ENCODE results near the gene SLC24A5. TPM values are rescaled to one million over a fixed set of nuclear protein-coding genes. Genes with fewer than 3 reads are reported as not detected.

The SLC24A5 gene
- total RNA-seq, result not detected

DNA sequence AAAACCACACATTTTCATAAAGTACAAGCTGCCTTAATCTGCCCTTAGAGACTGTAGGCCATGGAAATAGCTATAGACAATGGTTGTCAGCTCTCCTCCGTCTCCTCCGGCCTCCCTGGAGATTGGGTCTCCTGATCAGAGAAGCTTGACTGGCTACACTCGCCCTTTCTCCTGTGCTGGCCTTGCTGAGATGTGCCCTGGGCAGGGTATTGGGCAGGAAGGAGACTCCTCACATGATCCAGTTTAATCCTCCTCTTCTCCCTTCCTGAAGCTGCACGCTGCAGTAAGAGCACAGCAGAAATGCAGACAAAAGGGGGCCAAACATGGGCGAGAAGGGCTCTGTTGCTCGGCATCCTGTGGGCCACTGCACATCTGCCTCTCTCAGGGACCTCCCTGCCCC, at the start of gene SLC24A5:
Gene SLC24A5, plus strand, starts transcription at position 246 of the 400 bp plus-strand sequence. Its CDS starts 55 bp downstream, at position 301.
- Mint-ChIP-seq H3K27ac (no peak within 1 kb of the TSS), H3K27me3 (peaks cover 6% of the 10 kb centered on the region), H3K4me1 (no peaks in the 10 kb centered on the region), H3K4me3 (no peak within 1 kb of the TSS), H3K36me3 (no peaks in the 10 kb centered on the region), H3K9me3 (ENCODE audit: low read depth) (no peaks in the 10 kb centered on the region)
- ATAC-seq (no peak), DNase-seq (no peak)
- CTCF ChIA-PET, result no interaction called here

DNA sequence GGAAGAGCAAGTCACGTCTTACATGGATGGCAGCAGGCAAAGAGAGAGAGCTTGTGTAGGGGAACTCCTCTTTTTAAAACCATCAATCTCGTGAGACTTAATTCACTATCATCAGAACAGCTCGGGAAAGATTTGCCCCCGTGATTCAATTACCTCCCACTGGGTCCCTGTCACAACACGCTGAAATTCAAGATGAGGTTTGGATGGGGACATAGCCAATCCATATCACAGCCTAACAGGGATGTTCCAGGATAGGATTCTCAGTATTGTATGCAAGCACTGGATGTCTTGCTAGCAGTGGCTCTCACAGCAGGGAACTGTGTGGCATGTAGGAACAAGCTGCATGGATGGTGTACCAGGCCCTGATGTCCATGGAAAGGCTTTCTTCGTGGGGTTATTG, 47.8 kb upstream of the SLC24A5 start:
- ATAC-seq (no peak), DNase-seq (no peak)
- CTCF ChIA-PET, result no interaction called here
- Mint-ChIP-seq H3K27ac (no peak overlapping the region), H3K4me3 (no peak overlapping the region), H3K4me1 (no peaks in the 10 kb centered on the region), H3K36me3 (no peaks in the 10 kb centered on the region), H3K9me3 (ENCODE audit: low read depth) (no peaks in the 10 kb centered on the region), H3K27me3 (peaks cover 3% of the 10 kb centered on the region)

DNA sequence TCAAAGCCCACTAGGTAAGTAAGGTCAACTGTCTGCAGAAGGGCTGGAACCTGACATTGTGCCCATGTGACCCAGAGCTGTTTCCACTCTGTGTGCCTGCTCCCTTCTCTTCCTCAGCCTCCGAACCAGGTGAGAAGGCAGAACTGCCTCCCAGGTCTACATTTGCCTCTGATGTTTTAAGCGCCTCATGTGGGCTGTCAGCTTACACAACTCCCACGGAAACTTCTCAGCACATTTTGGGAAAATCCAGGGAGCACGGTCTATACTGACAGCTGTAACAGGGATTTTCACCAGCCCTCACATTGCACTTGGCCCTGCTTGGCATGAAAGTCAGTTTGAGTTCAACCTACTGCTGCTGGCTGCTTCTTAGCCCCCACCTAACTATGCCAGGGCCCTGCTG, 46.9 kb upstream of the SLC24A5 start:
- Mint-ChIP-seq H3K36me3 (no peaks in the 10 kb centered on the region), H3K4me1 (no peaks in the 10 kb centered on the region), H3K9me3 (ENCODE audit: low read depth) (no peaks in the 10 kb centered on the region), H3K4me3 (no peak overlapping the region), H3K27ac (no peak overlapping the region), H3K27me3 (peaks cover 3% of the 10 kb centered on the region)
- no peak for ATAC-seq
- CTCF ChIA-PET, result no interaction called here
- no peak for DNase-seq

DNA sequence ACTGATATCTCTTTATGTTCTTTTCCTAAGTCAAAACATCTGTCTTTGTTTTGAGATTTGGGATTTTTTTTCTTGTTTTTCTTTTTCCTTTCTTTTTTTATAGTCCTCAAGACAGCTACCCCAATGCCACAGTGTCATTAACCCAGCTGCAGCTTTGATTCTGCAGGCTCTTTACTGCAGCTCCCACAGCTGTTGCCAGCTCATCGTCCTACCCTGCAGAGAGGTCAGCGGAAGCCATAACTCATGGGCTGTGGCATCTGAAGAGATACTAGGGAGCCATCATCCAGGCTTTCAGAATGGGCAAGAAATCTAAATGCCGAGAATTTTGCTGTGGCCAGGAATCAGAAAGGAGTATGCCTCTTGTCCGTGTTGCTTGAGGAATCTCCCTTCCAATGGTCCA, 44.3 kb upstream of the SLC24A5 start:
- Mint-ChIP-seq H3K4me3 (no peak overlapping the region), H3K4me1 (no peaks in the 10 kb centered on the region), H3K9me3 (ENCODE audit: low read depth) (no peaks in the 10 kb centered on the region), H3K36me3 (no peaks in the 10 kb centered on the region), H3K27ac (no peak overlapping the region), H3K27me3 (peaks cover 5% of the 10 kb centered on the region)
- no peak for DNase-seq
- no peak for ATAC-seq
- CTCF ChIA-PET, result no interaction called here

DNA sequence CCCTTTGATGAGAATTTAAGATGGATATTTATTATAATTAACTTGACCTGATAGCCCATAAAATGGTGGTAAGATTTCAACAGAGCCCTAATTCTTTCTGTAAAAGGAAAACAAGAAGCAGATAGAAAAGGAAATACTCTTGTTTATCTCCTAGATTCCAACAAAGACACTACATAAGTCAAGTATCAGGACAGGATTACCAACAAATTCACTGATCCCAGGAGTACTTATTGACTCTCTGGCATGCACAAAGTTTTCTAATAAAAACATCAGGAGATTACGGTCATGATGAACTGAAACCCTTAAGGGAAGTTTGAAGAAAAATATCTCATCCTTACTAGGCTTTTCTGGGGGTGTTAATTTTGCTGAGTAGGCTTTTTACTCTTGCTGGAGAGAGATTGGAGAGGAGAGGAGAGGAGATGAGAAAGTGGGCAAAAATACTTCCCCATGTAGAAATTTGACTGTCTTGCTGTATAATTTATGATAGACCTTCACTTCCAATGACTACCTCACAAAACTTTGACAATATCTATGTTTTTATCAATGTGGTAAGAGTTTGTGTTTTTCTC, 43.1 kb upstream of the SLC24A5 start:
- no peak overlapping the region for H3K4me3 Mint-ChIP-seq
- H3K27me3 Mint-ChIP-seq, result peaks cover 5% of the 10 kb centered on the region
- no peak overlapping the region for H3K27ac Mint-ChIP-seq
- no peaks in the 10 kb centered on the region for H3K9me3 Mint-ChIP-seq (ENCODE audit: low read depth)
- H3K4me1 Mint-ChIP-seq, result no peaks in the 10 kb centered on the region
- DNase-seq (no peak), ATAC-seq (no peak)
- H3K36me3 Mint-ChIP-seq, result no peaks in the 10 kb centered on the region
- CTCF ChIA-PET, result no interaction called here

DNA sequence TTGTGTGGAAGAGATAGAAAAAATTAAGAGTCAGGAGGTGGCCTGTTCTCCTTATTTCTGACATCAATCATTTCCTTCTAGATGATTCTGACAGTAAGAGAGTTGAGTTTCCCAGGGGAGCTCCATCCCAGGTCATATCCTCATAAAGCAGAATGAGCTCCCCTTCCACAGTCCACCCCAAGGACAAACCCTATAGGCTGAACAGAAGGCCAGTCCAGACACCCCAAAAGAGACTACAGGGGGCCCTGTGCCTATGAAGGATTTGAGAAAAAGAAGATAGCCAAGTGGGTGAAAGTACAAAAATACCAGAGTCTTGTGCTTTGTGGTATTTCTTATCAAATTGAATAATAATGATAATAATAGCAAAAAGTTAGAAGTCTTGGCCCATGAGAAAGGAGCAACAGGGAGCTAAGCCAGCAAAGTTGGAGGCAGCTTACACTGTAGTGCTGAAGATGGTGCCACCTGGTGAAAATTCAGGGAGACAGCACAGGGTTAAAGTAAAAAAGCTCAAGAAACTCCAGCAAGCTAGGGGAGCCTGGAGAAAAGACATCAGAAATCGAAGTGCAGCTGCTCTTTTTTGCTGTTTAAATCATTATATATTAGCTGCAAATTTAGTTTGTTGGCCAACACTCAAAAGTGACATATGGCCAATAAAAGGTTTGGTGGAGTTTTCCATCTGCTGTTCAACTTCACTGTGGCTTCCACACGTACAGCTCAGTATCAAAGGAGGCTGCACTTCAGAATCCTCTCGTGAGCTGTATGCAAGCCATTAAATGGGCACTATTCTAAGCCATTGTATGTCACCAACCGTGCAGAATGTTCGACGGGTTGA, 35.8 kb upstream of the SLC24A5 start:
- DNase-seq (no peak), ATAC-seq (no peak)
- no peak overlapping the region for H3K27ac Mint-ChIP-seq
- no peaks in the 10 kb centered on the region for H3K9me3 Mint-ChIP-seq (ENCODE audit: low read depth)
- H3K4me3 Mint-ChIP-seq, result no peak overlapping the region
- no peaks in the 10 kb centered on the region for H3K36me3 Mint-ChIP-seq
- H3K4me1 Mint-ChIP-seq, result no peaks in the 10 kb centered on the region
- H3K27me3 Mint-ChIP-seq, result peaks cover 5% of the 10 kb centered on the region
- CTCF ChIA-PET, result no interaction called here

DNA sequence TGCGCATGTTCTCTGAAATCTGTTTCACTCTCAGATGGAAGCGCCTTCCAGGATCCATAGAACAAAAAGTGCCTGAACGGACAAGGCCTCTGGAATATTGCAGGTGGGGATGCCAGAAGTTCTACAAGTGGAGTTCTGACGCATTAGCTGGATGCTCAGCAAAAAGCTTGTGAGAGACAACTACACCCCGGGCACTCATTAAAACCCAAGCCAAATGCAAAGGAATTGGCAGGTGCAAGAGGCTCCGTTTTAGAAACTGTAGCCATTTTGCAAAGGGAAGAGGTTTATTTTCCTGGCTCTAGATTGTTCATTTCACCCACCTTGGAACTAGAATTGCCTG, 35.2 kb upstream of the SLC24A5 start:
- H3K27ac Mint-ChIP-seq, result no peak overlapping the region

DNA sequence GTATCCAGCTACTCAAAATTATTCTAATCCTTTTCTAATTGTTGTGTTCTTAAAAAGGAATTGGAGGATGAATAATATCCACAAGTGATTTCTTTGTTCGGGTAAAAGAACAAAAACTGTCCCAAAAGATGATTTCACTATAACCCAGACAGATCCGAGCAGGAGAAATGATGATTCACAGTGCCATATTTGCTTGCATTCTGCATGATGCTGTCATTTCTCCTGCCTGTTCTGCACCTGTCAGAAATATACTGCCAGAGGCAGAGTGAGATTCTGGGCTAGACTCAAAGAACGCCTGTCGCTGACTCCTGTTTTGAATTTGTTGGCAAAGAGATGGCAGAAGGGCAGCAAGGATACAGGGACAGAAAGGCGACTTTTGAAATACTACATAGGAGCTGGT, 34.7 kb upstream of the SLC24A5 start:
- no peak for DNase-seq
- H3K9me3 Mint-ChIP-seq (ENCODE audit: low read depth), result no peaks in the 10 kb centered on the region
- no peaks in the 10 kb centered on the region for H3K36me3 Mint-ChIP-seq
- peaks cover 2% of the 10 kb centered on the region for H3K27me3 Mint-ChIP-seq
- no peak for ATAC-seq
- H3K4me1 Mint-ChIP-seq, result no peaks in the 10 kb centered on the region
- H3K4me3 Mint-ChIP-seq, result no peak overlapping the region
- no peak overlapping the region for H3K27ac Mint-ChIP-seq
- CTCF ChIA-PET, result no interaction called here

More for the DNA sequence above, 35.2 kb upstream of the SLC24A5 start:
- Mint-ChIP-seq H3K9me3 (ENCODE audit: low read depth) (no peaks in the 10 kb centered on the region), H3K36me3 (no peaks in the 10 kb centered on the region), H3K27me3 (peaks cover 3% of the 10 kb centered on the region), H3K4me1 (no peaks in the 10 kb centered on the region), H3K4me3 (no peak overlapping the region)
- CTCF ChIA-PET, result no interaction called here
- ATAC-seq (no peak), DNase-seq (no peak)

DNA sequence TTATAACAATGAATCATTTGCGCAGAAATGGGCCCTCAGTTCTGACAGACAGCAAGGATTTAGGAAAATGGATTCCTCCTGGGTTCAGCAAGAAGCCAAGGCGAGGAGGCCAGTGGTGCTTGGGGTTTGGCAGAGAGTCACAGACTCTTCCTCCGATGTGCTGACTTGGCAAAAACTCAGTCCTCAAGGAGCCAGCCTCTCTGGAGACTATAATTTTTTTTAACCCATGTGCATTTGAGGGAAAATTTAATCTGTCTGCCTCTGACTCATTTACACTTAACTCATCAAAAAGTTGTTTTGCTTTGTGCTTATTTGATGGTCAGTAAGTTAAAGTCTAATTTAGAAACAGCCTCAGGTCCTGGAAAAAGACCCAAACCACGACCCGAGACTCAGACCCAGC, 34.2 kb upstream of the SLC24A5 start:
- Mint-ChIP-seq H3K4me3 (no peak overlapping the region), H3K36me3 (no peaks in the 10 kb centered on the region), H3K27ac (no peak overlapping the region), H3K27me3 (peaks cover 2% of the 10 kb centered on the region), H3K4me1 (no peaks in the 10 kb centered on the region), H3K9me3 (ENCODE audit: low read depth) (no peaks in the 10 kb centered on the region)
- DNase-seq (no peak), ATAC-seq (no peak)
- CTCF ChIA-PET, result no interaction called here

DNA sequence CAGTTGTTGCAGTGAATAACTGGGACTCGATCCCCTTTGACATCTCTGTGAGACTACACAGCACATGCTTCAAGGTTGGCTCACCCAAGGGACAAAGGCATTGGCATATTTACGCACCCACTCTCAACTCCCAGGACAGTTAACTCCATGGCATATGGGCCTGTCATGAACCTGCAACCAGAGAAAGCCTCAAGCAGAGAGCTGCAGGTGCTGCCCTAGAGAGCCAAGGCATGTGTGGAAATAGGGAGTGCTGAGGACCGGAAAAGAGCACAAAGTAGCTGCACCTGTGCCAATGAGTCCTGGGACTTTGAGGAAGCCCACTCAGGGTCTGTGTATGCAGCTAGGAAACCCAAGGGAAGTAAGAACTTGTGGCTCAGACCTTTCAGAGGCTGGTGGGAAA, 32.9 kb upstream of the SLC24A5 start:
- no peaks in the 10 kb centered on the region for H3K36me3 Mint-ChIP-seq
- DNase-seq (no peak), ATAC-seq (no peak)
- H3K27ac Mint-ChIP-seq, result no peak overlapping the region
- no peaks in the 10 kb centered on the region for H3K9me3 Mint-ChIP-seq (ENCODE audit: low read depth)
- H3K4me3 Mint-ChIP-seq, result no peak overlapping the region
- CTCF ChIA-PET, result no interaction called here
- no peaks in the 10 kb centered on the region for H3K4me1 Mint-ChIP-seq
- peaks cover 2% of the 10 kb centered on the region for H3K27me3 Mint-ChIP-seq

DNA sequence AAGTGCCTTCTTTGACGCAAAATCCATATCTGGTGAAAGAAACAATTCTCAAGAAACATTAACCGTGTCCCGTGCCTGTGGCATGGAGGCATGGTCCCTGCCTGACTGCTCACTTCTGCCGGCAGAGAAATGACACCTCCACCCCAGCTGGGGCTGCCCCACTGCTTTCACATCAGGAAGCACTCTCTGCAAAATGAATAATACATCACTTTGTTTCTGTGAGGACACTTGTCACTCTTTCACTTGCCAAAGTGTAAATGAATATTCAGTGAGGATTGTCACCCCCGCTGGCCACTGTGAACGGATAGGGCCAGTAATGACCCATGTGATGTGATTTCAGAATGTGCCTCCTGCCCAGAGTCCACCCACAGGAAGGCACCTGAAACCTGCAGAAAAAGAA, 31.1 kb upstream of the SLC24A5 start:
- ATAC-seq, result no peak
- CTCF ChIA-PET, result no interaction called here
- no peak overlapping the region for H3K4me3 Mint-ChIP-seq
- no peak overlapping the region for H3K27ac Mint-ChIP-seq
- no peak for DNase-seq
- no peaks in the 10 kb centered on the region for H3K9me3 Mint-ChIP-seq (ENCODE audit: low read depth)
- no peaks in the 10 kb centered on the region for H3K4me1 Mint-ChIP-seq
- no peaks in the 10 kb centered on the region for H3K27me3 Mint-ChIP-seq
- H3K36me3 Mint-ChIP-seq, result no peaks in the 10 kb centered on the region

DNA sequence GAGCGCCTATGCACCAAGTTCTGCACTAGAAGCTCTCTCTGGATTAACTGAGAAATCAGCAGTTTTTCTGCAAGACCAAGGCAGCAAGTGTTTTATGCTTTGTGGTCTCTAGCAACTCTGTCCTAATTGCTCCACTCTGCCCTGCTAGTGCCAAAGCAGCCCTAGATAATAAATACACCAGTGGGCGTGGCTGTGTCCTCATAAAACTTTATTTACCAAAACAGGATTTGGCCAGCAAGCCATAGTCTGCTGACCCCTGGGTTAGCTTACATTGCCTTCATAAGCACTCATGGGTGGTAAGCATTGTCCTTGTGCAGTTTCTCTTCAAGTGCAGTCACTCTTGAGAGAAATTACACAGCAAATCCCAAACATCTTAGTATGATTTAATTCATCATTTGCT, 30.7 kb upstream of the SLC24A5 start:
- no peaks in the 10 kb centered on the region for H3K9me3 Mint-ChIP-seq (ENCODE audit: low read depth)

DNA sequence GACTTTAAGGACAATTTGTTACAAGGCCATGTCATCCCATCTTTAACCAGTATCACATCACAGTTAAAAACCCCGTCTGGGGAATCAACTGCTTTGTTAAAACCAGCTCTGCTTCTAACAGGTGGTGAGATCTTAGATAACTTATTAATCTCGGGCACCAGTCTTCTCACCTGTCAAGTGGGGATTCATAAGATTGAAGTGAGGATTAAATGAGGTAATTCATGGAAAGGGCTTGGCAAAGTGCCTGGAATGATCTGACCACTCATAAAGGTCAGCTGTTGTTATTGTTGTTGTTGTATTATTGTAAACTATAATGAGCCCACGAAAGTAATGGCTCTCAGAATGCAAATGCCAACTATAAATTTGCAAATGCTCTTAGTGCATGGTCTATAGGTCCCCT, 30.1 kb upstream of the SLC24A5 start:
- CTCF ChIA-PET, result no interaction called here
- no peak overlapping the region for H3K27ac Mint-ChIP-seq
- ATAC-seq, result no peak
- H3K9me3 Mint-ChIP-seq (ENCODE audit: low read depth), result no peaks in the 10 kb centered on the region
- H3K27me3 Mint-ChIP-seq, result no peaks in the 10 kb centered on the region
- DNase-seq, result no peak
- H3K4me3 Mint-ChIP-seq, result no peak overlapping the region
- no peaks in the 10 kb centered on the region for H3K4me1 Mint-ChIP-seq
- H3K36me3 Mint-ChIP-seq, result no peaks in the 10 kb centered on the region

More for the DNA sequence above, 30.7 kb upstream of the SLC24A5 start:
- Mint-ChIP-seq H3K4me3 (no peak overlapping the region), H3K4me1 (no peaks in the 10 kb centered on the region), H3K27ac (no peak overlapping the region), H3K36me3 (no peaks in the 10 kb centered on the region), H3K27me3 (no peaks in the 10 kb centered on the region)
- CTCF ChIA-PET, result no interaction called here
- ATAC-seq, result no peak
- no peak for DNase-seq

DNA sequence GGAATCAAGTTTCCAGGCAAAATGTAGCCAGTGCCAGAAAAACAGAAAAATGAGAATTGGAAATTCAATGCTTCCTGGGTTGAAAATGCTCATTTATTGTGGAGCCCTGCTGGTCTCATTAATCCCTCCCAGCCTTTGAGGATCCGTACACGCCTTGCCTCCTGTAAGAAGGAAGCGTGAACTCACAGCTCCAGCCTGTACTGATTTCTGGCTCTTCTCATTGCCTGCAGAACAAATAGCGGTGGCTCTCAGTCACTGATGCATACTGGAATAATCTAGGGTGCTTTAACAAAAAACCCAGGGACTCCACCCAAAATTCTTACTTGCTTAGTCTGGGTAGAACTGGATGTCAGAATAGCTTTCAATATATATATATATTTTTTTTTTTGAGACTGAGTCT, 29.3 kb upstream of the SLC24A5 start:
- Mint-ChIP-seq H3K4me1 (no peaks in the 10 kb centered on the region), H3K36me3 (no peaks in the 10 kb centered on the region), H3K27ac (no peak overlapping the region), H3K9me3 (ENCODE audit: low read depth) (no peaks in the 10 kb centered on the region), H3K4me3 (no peak overlapping the region), H3K27me3 (no peaks in the 10 kb centered on the region)
- no peak for ATAC-seq
- DNase-seq, result no peak
- CTCF ChIA-PET, result no interaction called here
